HepG2 (cell line): ENCODE results near the gene CNR2. TPM values are rescaled to one million over a fixed set of nuclear protein-coding genes. Genes with fewer than 3 reads are reported as not detected.

Experiments
- ATF1 ChIP-seq: IDR thresholded peaks from 2 replicates; pipeline ENCODE4 v1.6.1; 2016; ENCODE audit warnings: mild to moderate bottlenecking, control low read depth
- CHD4 ChIP-seq: fragments of 200-600 bp; sonication (generic); IDR thresholded peaks from 2 replicates; pipeline ENCODE4 v1.7.0; 2017; ENCODE audit warnings: mild to moderate bottlenecking, low read length, borderline replicate concordance
- HDAC6 ChIP-seq: fragments of 200-600 bp; sonication (generic); IDR thresholded peaks from 2 replicates; pipeline ENCODE4 v1.7.0; 2017; ENCODE audit warnings: mild to moderate bottlenecking, antibody characterized with exemption, low read length, low read depth
- RNF219 ChIP-seq: sonication (generic); formaldehyde crosslinking; IDR thresholded peaks from 2 replicates; pipeline ENCODE4 v1.5.0; 2020; ENCODE audit warnings: mild to moderate bottlenecking, missing genetic modification reagents
- SMAD9 ChIP-seq: sonication (generic); formaldehyde crosslinking; IDR thresholded peaks from 2 replicates; pipeline ENCODE4 v1.5.1; 2020; ENCODE audit warnings: mild to moderate bottlenecking, missing genetic modification reagents
- TIGD3 ChIP-seq: sonication (generic); formaldehyde crosslinking; IDR thresholded peaks from 2 replicates; pipeline ENCODE4 v1.5.1; 2020; ENCODE audit warnings: mild to moderate bottlenecking, missing genetic modification reagents, borderline replicate concordance
- ZBTB3 ChIP-seq: sonication (generic); formaldehyde crosslinking; IDR thresholded peaks from 2 replicates; pipeline ENCODE4 v1.4.0; 2020; ENCODE audit warnings: low read depth, mild to moderate bottlenecking, moderate library complexity, missing genetic modification reagents, borderline replicate concordance
- ZC3H13 ChIP-seq: sonication (generic); formaldehyde crosslinking; IDR thresholded peaks from 2 replicates; pipeline ENCODE4 v1.8.1; 2023; ENCODE audit warnings: mild to moderate bottlenecking, missing genetic modification reagents, moderate library complexity
- ZNF180 ChIP-seq: sonication (generic); formaldehyde crosslinking; IDR thresholded peaks from 2 replicates; pipeline ENCODE4 v1.4.0; 2020; ENCODE audit warnings: low read depth, missing genetic modification reagents, borderline replicate concordance
- ZNF317 ChIP-seq: sonication (generic); formaldehyde crosslinking; IDR thresholded peaks from 2 replicates; pipeline ENCODE4 v1.5.0; 2020; ENCODE audit warnings: mild to moderate bottlenecking, missing genetic modification reagents
- ZNF318 ChIP-seq: sonication (generic); formaldehyde crosslinking; IDR thresholded peaks from 2 replicates; pipeline ENCODE4 v1.4.0; 2020; ENCODE audit warnings: mild to moderate bottlenecking, missing genetic modification reagents
- ZNF34 ChIP-seq: sonication (generic); formaldehyde crosslinking; IDR thresholded peaks from 2 replicates; pipeline ENCODE4 v1.4.0; 2020; ENCODE audit warnings: mild to moderate bottlenecking, missing genetic modification reagents, borderline replicate concordance
- ZNF703 ChIP-seq: sonication (generic); formaldehyde crosslinking; IDR thresholded peaks from 2 replicates; pipeline ENCODE4 v1.5.1; 2020; ENCODE audit warnings: missing genetic modification reagents, mild to moderate bottlenecking, moderate library complexity, borderline replicate concordance
- ZNF879 ChIP-seq: sonication (generic); formaldehyde crosslinking; IDR thresholded peaks from 2 replicates; pipeline ENCODE4 v1.8.1; 2023; ENCODE audit warnings: missing genetic modification reagents
- polyA plus RNA-seq, 8 experiments: library from polyadenylated mRNA; depleted of rRNA in 3 of 8; stranded (reverse) in 7 of 8; unstranded in 1 of 8; fragments of >200 nt; fragmentation: Illumina TruSeq in 4 of 8; extraction: Trizol in 4 of 8; gene quantifications; 2 replicates each; pipeline versions ENCODE4 v1.2.1 to v1.2.3, GENCODE V29; 2011 to 2016; ENCODE audit warnings: low read depth in 4 of 8, missing spikeins in 1 of 8, mixed read lengths in 1 of 8; ENCODE audit not compliant: insufficient read depth in 1 of 8
- total RNA-seq, 5 experiments: library from RNA; depleted of rRNA; stranded (reverse); fragments of >200 nt; fragmentation: Illumina TruSeq; extraction: Trizol; gene quantifications; 2 replicates each; pipeline ENCODE4 v1.2.3, GENCODE V29; 2016; ENCODE audit warnings: low read depth in 1 of 5
- TF ChIP-seq, protein P1 (sequence below): sonication (generic); formaldehyde crosslinking; IDR thresholded peaks from 2 replicates; pipeline ENCODE4 v1.5.0; 2020; ENCODE audit warnings: missing genetic modification reagents

CNR2 gene
- total and polyA plus RNA-seq, 2 of the 13 experiments (the other 11 are each of a cell fraction or from before 2014, with no cell fraction given): not detected

GRCh38 chr1:23825076-23825761 lies 87.9 kb downstream of the CNR2 start, which contains the start of gene HMGCL (continued):
- TF ChIP-seq ZNF318: peak; percentile 90; the same call in 1 of the 2 replicates
- 0 out of 2 replicates have a peak, but pooled peaks have one; percentile 26 for TF ChIP-seq SMAD9 (CRISPR knock-in tag)
- TF ChIP-seq ZNF180 (CRISPR knock-in tag): no peak
- TF ChIP-seq ZBTB3 (CRISPR knock-in tag): 0 out of 2 replicates have a peak, but pooled peaks have one; percentile 23
- TF ChIP-seq ZNF879: no peak
- no peak for TF ChIP-seq CHD4
- no peak for TF ChIP-seq HDAC6
- TF ChIP-seq ZNF317 (CRISPR knock-in tag): peak; percentile 58; the same call in 1 of the 2 replicates
- no peak for TF ChIP-seq RNF219 (CRISPR knock-in tag)
- no peak for TF ChIP-seq ZNF34
- TF ChIP-seq, protein P1, sequence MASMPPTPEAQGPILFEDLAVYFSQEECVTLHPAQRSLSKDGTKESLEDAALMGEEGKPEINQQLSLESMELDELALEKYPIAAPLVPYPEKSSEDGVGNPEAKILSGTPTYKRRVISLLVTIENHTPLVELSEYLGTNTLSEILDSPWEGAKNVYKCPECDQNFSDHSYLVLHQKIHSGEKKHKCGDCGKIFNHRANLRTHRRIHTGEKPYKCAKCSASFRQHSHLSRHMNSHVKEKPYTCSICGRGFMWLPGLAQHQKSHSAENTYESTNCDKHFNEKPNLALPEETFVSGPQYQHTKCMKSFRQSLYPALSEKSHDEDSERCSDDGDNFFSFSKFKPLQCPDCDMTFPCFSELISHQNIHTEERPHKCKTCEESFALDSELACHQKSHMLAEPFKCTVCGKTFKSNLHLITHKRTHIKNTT (CRISPR knock-in tag): 0 out of 2 replicates have a peak, but pooled peaks have one; percentile 43
- no peak for TF ChIP-seq ZC3H13 (CRISPR knock-in tag)
- TF ChIP-seq ATF1 (CRISPR knock-in tag): no peak
- no peak for TF ChIP-seq TIGD3 (CRISPR knock-in tag)
- no peak for TF ChIP-seq ZNF703 (CRISPR knock-in tag)
